Jurkat, Clone E6-1 (cell line): ENCODE measurements around the gene IL4.

Experiments used
- DNase-seq: peaks from one replicate; pipeline ENCODE4 v3.0.0-alpha.2; 2011; ENCODE audit warnings: low read depth, low spot score
- H3K4me3 ChIP-seq: 2 replicates; pipeline ENCODE4 v1.5.1; 2011; ENCODE audit warnings: mild to moderate bottlenecking, low read length, control low read depth, moderate library complexity

Gene IL4

GRCh38 chr5:132656774-132657355 is 16.9 kb upstream of the IL4 start:
- DNase-seq: no peak
- no peak overlapping the region for H3K4me3 ChIP-seq

- DNase-seq: no peak
Observed at GRCh38 chr5:132657676-132658380, 16.0 kb upstream of the IL4 start, which contains the start of gene IL13. Gene IL13 (plus strand): TSS chr5:132658173. CDS start chr5:132658187, 14 bp downstream.

DNA sequence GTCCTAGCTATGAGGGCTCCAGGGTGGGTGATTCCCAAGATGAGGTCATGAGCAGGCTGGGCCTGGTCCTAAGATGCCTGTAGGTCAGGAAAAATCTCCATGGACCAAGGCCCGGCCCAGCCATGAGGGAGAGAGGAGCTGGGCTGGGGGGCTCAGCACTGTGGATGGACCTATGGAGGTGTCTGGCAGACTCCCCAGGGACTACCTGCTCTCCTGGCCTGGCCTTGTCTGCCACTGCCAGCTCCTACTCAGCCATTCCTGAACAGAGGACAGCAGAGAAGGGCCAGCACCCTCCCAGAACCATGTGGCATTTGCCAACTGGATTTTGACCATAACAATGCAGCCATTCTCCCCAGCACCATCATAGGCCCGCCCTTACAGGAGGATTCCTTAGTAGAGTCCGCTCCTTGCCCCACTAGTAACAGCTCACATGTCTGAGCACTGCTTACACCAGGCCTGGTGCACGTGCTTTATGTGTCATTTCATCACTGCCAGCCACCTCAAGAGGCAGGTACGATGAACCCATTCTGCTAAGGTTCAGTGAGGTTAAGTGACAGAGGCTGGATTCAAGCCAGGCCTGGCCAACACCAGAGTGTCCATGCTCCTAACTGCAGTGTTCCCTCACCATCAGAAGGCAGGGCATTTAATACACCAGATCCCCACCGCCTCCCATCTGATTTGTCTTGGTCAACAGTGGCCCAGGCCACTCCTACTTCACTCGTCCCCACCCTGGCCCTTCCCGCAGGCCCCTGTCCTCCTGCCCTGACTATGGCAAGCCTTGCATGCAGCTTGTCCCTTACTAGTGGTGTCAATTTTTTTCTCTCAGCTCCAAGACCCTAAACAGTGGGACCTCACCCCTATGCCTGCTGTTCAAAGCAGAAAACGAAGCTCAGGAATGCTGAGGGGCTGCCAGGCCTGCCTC is 15.1 kb upstream of the IL4 start:
- no peak for DNase-seq
- H3K4me3 ChIP-seq: no peak overlapping the region

More at GRCh38 chr5:132657676-132658380, 16.0 kb upstream of the IL4 start, which contains the start of gene IL13:
- H3K4me3 ChIP-seq: no peak within 1 kb of the TSS

DNA sequence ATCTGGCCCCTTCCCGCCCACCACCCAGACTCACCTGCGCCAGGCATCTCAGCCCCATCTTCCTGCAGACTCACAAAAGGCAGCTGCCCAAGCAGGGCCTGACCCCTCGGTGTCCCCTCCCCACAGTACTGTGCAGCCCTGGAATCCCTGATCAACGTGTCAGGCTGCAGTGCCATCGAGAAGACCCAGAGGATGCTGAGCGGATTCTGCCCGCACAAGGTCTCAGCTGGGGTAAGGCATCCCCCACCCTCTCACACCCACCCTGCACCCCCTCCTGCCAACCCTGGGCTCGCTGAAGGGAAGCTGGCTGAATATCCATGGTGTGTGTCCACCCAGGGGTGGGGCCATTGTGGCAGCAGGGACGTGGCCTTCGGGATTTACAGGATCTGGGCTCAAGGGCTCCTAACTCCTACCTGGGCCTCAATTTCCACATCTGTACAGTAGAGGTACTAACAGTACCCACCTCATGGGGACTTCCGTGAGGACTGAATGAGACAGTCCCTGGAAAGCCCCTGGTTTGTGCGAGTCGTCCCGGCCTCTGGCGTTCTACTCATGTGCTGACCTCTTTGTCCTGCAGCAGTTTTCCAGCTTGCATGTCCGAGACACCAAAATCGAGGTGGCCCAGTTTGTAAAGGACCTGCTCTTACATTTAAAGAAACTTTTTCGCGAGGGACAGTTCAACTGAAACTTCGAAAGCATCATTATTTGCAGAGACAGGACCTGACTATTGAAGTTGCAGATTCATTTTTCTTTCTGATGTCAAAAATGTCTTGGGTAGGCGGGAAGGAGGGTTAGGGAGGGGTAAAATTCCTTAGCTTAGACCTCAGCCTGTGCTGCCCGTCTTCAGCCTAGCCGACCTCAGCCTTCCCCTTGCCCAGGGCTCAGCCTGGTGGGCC is 13.9 kb upstream of the IL4 start:
- DNase-seq: no peak
- no peak overlapping the region for H3K4me3 ChIP-seq

DNA sequence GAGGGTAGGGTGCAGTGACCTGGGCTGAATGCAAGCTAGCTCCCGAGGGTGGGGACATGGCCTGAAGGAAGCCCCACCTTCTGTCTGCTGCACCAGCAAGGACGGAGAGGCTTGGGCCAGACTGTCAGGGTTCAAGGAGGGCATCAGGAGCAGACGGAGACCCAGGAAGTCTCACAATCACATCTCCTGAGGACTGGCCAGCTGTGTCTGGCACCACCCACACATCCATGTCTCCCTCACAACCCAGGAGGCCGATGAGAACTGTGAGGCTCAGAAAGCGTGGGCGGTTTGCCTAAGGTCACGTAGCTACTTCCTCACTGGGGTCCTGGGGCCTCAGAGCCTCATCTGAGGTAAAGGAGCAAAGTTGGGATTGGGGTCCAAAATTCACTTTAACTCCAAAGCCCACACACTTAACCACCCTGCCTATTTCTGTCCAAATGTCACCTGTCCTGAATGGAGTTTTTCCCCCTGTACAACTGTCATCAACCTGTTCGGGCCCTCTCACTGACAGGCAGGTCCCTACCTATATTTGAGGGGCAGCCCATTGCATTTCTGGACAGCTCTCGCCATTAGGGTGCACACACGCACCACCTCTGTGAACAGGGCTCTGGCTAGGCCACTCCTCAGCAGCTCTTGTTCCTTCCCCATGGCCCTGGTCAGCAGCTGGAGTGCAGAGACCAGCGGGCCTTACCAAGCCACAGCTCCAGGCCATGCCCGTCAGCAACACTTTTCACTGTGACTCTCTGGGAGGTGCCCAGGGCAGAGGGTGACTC is 12.4 kb upstream of the IL4 start:
- no peak for DNase-seq
- no peak overlapping the region for H3K4me3 ChIP-seq

GRCh38 chr5:132662004-132662401 is 11.8 kb upstream of the IL4 start:
- no peak overlapping the region for H3K4me3 ChIP-seq
- DNase-seq: no peak

GRCh38 chr5:132662925-132663770 is 10.6 kb upstream of the IL4 start:
- H3K4me3 ChIP-seq: no peak overlapping the region
- DNase-seq: peak; percentile 46

DNA sequence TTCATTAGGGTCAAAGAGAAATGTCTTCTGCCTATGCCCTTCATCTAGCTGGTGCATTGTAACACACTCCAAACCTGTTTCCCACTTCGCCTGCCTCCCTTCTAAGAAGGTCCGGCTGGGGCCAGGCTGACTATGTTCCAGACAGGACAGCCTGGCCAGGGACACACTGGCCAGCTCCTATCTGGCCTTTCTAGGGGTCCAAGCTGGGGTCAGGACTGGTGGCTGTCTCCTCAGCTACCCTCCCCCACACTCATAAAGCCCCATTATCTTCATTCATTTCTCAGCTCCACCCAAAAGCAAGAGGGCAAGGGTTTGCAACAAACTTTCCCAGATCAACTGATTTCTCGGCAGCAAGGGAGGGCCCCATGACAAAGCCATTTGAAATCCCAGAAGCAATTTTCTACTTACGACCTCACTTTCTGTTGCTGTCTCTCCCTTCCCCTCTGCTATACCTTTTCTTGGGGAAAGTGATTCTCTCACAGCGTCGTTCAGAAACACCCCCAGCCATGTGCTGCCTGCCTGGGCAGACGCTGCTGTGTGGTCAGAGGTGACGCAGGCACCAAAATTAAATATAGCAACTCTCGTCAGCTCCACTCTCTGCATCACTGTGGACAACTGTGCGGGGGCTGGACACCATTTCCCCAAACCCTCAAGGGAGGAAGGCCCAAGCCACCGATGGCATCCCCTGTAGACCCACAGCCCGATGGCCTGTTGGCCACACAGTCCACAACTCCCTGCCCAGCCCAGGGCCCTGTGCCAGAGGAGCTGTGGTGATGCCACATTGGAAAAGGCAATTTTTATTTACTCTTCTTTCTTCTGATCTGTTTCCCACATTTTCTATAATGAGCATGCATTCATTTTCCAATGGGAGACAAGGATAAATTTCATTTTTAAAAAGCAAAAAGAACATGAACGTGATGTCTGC is 9.8 kb upstream of the IL4 start:
- no peak overlapping the region for H3K4me3 ChIP-seq
- no peak for DNase-seq

- H3K4me3 ChIP-seq: no peak overlapping the region
- DNase-seq: no peak
Observed at GRCh38 chr5:132664696-132665209, 9.0 kb upstream of the IL4 start.

- H3K4me3 ChIP-seq: no peak overlapping the region
- DNase-seq: no peak
Observed at GRCh38 chr5:132665574-132666080, 8.2 kb upstream of the IL4 start.

DNA sequence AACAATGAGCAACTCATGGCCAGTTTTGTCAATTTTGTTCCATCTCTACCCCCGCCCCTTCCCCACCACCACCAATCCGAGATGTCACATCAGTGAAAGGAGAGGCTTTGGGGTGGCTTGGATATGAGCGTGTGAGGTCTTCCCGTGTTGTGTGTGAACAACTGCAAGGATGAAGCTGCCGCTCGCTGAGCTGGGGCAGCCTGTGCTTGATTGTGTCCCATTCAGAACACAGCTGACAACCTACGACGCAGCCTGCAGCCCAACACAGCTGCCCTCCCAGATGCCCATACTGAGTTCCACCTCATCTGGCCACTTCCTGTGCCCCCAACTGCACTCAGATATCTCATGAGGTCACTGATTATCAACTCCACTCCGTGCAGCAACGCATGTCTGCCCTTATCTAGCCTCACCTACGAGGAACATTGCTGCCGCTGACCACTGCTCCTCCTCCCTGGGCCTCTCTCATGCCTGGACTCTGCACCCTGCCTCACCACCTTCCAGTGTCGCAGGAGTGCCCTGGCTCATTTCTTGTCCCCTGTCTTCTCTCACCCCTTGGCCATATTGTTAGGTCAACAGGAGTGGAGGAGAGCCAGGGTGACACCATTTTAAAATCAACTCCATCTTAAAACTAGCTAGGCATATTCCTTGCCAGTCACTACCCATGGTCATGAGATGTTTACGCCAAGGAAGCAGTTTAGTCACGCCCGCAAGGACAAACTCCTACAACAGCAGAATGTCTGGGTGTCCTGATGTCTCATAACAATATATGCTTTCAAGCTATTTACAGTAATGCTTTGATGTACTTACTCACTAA is 7.3 kb upstream of the IL4 start:
- no peak overlapping the region for H3K4me3 ChIP-seq

DNA sequence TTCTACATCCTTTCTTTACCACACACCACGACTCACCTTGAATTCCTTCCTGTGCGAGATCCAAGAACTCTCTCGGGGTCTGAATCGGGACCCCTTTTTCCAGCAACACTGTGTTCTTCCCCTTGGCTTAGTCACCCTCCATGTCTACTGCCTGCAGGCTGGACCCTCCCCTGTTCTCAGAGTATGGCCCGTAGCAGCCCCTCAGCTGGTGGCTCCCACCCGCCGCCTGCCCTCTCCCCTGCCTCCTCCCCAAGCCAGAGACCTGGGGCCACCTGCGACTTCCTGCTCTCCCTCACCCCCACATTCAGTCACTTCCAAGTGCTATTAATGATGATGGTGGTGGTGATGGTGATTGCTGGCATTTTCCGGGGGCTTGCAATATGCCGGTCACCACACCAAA is 6.5 kb upstream of the IL4 start:
- H3K4me3 ChIP-seq: no peak overlapping the region
- DNase-seq: no peak

More for the DNA sequence above, 7.3 kb upstream of the IL4 start:
- DNase-seq: no peak

DNA sequence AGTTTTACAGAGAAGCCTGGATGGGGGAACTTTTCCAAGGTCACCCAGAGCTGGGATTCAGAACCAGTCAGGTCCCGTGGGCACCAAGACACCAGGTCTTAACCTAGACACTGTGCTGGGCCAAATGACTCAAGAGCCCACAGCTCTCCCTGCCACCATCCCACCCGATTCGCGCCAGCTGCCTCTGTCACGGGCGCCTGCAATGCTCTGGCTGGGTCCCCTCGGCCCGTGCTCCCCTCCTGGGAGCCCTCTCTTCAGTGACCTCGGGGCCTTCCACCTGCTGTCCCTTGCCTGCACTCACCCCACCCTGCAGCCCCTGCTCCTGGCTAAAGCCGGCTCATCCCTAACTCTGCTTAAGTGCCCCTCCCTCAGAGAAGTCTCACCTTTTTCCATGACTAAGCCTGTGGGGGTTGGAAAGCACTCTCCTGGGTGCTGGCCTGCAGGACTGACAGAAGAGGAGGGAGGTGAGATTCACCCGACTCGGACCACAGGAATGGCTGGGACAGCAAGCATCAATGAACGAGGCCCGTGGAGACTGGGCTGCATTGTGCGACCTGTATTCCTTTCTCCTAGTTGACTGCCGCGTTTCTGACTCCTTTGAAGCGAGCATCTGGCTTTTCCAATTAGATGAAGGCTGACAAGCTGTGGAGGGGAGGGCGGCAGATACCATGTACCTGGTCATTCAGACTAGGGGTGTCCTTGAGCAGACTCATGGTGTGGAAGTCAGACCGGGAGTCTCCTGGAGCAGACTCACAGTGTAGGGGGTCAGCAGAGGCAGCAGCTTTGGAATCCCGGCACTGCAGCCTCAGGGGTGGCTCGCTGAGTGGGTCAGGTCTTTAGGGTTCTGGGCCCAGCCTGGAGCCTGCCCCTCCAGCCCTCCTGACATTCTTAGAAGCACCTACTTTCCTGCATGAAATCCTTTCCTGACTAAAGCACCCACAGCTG is 5.8 kb upstream of the IL4 start:
- no peak for DNase-seq
- no peak overlapping the region for H3K4me3 ChIP-seq
